ENCODE measurements around the gene SLC23A3.

Gene SLC23A3

DNA sequence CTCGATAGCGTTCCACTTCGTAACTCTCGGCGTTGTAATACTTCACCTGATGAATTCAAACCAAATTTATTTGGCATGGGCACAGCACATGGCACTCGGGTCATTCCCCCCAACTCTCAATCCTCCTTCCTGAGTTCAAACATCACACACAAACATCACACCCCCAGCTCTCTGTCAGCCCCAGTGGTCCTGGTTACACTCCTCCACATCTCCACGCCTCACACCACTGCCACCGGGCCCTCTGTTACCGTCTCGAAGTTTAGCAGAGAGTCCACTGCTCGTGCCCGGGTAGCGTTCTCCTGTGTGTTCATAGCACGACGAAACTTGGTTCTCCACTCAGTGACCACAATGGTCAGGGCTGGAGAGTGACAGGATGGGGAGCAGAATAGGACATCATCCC lies 44.3 kb upstream of the SLC23A3 start:
- TF ChIP-seq, protein P1, sequence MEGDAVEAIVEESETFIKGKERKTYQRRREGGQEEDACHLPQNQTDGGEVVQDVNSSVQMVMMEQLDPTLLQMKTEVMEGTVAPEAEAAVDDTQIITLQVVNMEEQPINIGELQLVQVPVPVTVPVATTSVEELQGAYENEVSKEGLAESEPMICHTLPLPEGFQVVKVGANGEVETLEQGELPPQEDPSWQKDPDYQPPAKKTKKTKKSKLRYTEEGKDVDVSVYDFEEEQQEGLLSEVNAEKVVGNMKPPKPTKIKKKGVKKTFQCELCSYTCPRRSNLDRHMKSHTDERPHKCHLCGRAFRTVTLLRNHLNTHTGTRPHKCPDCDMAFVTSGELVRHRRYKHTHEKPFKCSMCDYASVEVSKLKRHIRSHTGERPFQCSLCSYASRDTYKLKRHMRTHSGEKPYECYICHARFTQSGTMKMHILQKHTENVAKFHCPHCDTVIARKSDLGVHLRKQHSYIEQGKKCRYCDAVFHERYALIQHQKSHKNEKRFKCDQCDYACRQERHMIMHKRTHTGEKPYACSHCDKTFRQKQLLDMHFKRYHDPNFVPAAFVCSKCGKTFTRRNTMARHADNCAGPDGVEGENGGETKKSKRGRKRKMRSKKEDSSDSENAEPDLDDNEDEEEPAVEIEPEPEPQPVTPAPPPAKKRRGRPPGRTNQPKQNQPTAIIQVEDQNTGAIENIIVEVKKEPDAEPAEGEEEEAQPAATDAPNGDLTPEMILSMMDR (IDR thresholded peaks at IDR 0.05; ENCODE audit: insufficient read depth, low read depth, low read length, missing control alignments): no peak
- DNase-seq (ENCODE audit: low read depth): no peak
- no peak overlapping the region for H3K4me3 ChIP-seq (ENCODE audit: low read length)

DNA sequence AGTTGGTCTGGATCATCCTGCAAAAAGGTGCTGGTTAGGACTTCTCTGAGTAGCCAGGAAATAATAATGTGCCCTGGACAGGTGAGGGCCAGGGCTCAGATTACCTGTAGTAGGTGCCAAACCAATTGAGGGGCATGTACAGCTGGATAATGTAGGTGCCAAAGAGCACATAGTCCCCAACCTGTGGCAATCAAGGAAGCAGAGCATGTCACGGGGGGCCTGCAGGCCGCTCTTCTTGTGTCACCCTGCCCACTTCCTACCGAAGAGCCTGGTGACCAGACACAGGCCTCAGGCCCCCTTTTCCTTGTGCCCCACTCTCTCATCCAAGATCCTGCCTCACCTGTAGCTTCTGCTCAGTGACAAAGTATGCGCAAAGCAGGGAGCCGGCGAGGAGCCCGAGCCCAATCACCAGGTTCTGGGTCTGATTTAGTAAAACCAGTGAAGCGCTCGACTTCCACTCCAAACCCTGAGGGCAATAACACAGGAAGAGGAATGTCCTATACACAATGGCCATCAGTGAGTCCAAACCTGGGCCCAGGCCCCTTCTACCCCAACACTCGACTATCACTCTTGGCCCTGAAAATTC lies 43.8 kb upstream of the SLC23A3 start:
- TF ChIP-seq, protein P1 (IDR thresholded peaks at IDR 0.05; ENCODE audit: insufficient read depth, low read depth, low read length, missing control alignments): no peak
- no peak overlapping the region for H3K4me3 ChIP-seq (ENCODE audit: low read length)
- DNase-seq (ENCODE audit: low read depth): no peak

DNA sequence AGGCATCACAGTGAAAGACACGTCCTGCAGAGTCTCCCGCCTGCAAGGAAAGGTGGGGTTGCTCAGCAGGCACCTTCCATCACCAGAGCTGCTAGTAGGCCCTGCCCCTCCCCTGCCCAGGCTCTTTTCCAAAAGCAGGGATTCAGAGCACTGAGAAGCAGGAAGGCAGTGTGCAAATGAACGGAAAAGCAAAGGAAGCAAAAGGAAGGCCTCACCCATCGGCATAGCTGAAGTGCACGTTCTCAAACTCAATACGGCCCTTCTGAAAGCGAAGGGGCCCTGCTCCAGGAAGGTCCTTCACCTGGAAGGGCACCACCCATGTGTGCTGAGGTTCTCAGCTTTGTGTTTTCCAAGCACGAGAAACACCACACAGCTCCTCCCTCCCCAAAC lies 43.2 kb upstream of the SLC23A3 start:
- TF ChIP-seq, protein P1 (IDR thresholded peaks at IDR 0.05; ENCODE audit: insufficient read depth, low read depth, low read length, missing control alignments): no peak
- no peak for DNase-seq (ENCODE audit: low read depth)
- no peak overlapping the region for H3K4me3 ChIP-seq (ENCODE audit: low read length)

DNA sequence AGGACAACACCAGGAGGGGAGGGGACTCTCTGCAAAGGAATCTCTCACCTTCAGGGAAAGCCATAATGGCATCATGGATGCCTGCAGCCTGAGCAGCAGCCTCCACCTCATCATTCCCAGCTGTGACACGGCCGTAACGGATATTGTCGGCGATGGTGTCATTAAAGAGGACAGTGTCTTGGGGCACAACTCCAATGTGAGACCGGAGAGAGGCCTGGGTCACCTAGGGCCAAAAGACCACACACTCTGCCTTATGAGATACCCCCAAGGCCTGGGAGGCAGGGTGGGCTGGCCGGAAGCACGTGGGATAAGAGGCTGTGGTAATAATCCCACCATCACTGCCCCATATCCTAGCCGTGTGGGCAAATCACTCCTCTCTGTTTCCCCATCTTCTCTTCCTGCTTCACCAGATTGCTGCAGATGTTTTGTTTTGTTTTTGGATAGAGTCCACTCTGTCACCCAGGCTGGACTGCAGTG lies 41.1 kb upstream of the SLC23A3 start:
- TF ChIP-seq, protein P1 (IDR thresholded peaks at IDR 0.05; ENCODE audit: insufficient read depth, low read depth, low read length, missing control alignments): no peak
- no peak for DNase-seq (ENCODE audit: low read depth)
- no peak overlapping the region for H3K4me3 ChIP-seq (ENCODE audit: low read length)

DNA sequence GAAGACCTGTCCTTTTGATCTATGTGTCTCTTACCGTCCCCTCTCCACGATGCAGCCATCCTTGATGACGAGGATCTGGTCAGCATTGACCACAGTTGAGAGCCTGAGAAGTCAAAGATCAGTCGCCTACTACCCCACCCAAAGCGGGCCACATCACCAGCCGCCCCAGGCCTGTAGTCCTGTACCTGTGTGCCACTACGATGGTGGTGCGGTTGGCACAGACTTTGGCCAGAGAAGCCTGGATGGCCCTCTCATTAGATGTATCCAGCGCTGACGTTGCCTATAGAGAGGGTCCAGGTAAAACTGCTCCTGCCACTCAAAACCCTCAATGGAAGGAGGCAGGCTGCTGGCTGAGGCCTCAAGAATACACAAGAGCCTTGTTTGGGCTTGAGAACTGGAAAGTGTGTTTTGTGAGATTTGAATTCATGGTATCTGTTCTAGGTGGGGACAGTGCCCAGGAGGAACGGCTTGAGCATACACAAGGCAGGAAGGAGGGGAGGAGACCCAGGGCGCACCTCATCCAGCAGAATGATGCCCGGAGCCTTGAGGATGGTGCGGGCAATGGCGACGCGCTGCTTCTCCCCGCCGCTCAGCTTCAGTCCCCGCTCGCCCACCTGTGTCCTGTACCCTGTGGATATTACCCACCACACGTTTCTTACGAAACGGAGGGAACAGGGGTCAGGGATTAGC lies 40.5 kb upstream of the SLC23A3 start:
- TF ChIP-seq, protein P1 (IDR thresholded peaks at IDR 0.05; ENCODE audit: insufficient read depth, low read depth, low read length, missing control alignments): no peak
- DNase-seq (ENCODE audit: low read depth): no peak
- no peak overlapping the region for H3K4me3 ChIP-seq (ENCODE audit: low read length)

DNA sequence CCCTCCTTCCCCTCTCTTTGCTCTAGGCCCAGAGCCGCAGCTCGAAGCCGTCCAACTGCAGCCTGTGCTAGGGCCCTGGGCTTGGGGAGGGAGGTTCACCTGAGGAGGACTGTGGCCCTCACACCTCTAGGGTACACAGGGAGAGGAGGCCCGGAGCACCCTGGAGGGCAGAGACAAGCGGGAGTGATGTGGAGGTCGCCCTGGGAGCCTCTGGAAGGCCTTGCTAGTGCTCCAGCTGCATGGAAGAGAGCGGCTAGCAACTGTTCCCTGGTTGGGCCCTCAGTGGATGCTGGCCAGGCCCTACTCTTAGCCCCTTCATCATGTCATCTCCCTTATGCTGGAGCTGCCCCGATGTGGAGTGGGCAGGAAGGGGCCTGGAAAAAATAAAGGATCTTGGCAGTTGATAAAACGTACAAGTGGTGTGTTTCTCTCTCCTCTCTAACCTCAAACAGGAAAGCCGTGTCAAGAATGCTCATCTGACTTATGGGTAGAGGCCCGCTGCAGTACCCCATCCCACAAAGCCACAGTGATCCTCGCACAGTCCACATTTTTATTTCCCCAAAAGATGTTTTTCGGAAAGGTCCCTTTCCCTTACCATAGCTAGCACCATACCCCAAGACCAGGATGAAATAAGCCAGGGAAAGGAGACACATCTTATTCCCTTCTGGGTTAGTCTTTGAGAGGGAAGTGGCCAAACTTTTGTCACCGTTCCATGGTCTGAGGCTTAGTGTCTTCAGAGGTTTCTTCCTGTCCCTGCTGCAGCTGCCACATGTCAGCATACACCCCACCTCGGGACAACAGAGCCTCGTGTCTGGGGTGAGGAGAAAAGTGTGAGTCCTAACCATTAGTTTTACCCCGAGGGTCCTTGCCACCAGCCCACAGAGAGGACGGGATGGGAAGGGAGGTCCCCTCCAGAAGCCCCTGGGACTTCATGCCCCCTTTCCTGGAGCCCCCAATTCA lies 39.7 kb upstream of the SLC23A3 start:
- no peak for DNase-seq (ENCODE audit: low read depth)
- no peak overlapping the region for H3K4me3 ChIP-seq (ENCODE audit: low read length)
- TF ChIP-seq, protein P1 (IDR thresholded peaks at IDR 0.05; ENCODE audit: insufficient read depth, low read depth, low read length, missing control alignments): no peak
